Bronchial epithelial cell (primary cell): Measurements from ENCODE around the gene ARGLU1. TPM values are rescaled to one million over a fixed set of nuclear protein-coding genes. Genes with fewer than 3 reads are reported as not detected.

Experiments
- DNase-seq: peaks from one replicate; pipeline ENCODE4 v3.0.0-alpha.2; 2010; ENCODE audit warnings: low read depth
- FAIRE-seq: peaks from 2 replicates; lab custom pipeline; 2011; peaks lifted over from hg19 to GRCh38; lab: Jason Lieb, UNC
- H3K27me3 ChIP-seq: 2 replicates; pipeline ENCODE4 v1.5.1; 2011; ENCODE audit warnings: low read length; ENCODE audit not compliant: control insufficient read depth, insufficient read depth
- H3K36me3 ChIP-seq: 2 replicates; pipeline ENCODE4 v1.5.1; 2011; ENCODE audit warnings: low read length; ENCODE audit not compliant: control insufficient read depth, insufficient read depth
- H3K4me3 ChIP-seq: 2 replicates; pipeline ENCODE4 v1.5.1; 2011; ENCODE audit warnings: mild to moderate bottlenecking, low read depth, low read length, control low read depth
- CTCF ChIP-seq: IDR thresholded peaks from 2 replicates; pipeline ENCODE4 v1.5.1; 2011; ENCODE audit warnings: mild to moderate bottlenecking, moderate library complexity, low read length, control low read depth, inconsistent platforms; ENCODE audit not compliant: insufficient read depth, severe bottlenecking
- total RNA-seq: library from RNA; depleted of rRNA; stranded (reverse); fragments of >200 nt; gene quantifications from 2 replicates; pipeline ENCODE4 v1.2.1, GENCODE V29; 2014

ARGLU1 gene
- total RNA-seq, 1 donor from 2014 or later: 31.9 TPM

GRCh38 chr13:106528718-106529414 lies 39.1 kb downstream of the ARGLU1 start:
- no peak for TF ChIP-seq CTCF
- no peak for DNase-seq
- FAIRE-seq: no peak
- Histone ChIP-seq H3K27me3 (no peaks in the 10 kb centered on the region), H3K36me3 (no peaks in the 10 kb centered on the region), H3K4me3 (no peak overlapping the region)

- Histone ChIP-seq H3K36me3 (no peaks in the 10 kb centered on the region), H3K4me3 (no peak overlapping the region), H3K27me3 (no peaks in the 10 kb centered on the region)
- FAIRE-seq (peak; percentile 58), DNase-seq (no peak)
- no peak for TF ChIP-seq CTCF
Measured at GRCh38 chr13:106527826-106528225, 40.1 kb downstream of the ARGLU1 start.

GRCh38 chr13:106527445-106527801 lies 40.5 kb downstream of the ARGLU1 start:
- TF ChIP-seq CTCF: no peak
- Histone ChIP-seq H3K36me3 (no peaks in the 10 kb centered on the region), H3K27me3 (no peaks in the 10 kb centered on the region), H3K4me3 (no peak overlapping the region)
- DNase-seq (no peak), FAIRE-seq (no peak)

GRCh38 chr13:106526738-106527444 lies 41.0 kb downstream of the ARGLU1 start:
- Histone ChIP-seq H3K27me3 (no peaks in the 10 kb centered on the region), H3K4me3 (no peak overlapping the region), H3K36me3 (no peaks in the 10 kb centered on the region)
- FAIRE-seq (no peak), DNase-seq (no peak)
- TF ChIP-seq CTCF: no peak

- FAIRE-seq: peak; percentile 60
- DNase-seq: no peak
- Histone ChIP-seq H3K4me3 (no peak overlapping the region), H3K27me3 (no peaks in the 10 kb centered on the region), H3K36me3 (no peaks in the 10 kb centered on the region)
- no peak for TF ChIP-seq CTCF
Measured at GRCh38 chr13:106525865-106526264, 42.1 kb downstream of the ARGLU1 start.
